GM21526 (cell line): ENCODE results near the gene SLC39A1.
"Not testable (repeated sequence)": the region's sequence is repeated elsewhere in the genome, so short reads cannot be mapped to it uniquely, and the experiment has no call there.

Source experiments
- ATAC-seq: cut with Tn5 transposase; IDR thresholded peaks from one replicate; pipeline ENCODE4 v1.9.1; 2021; ENCODE audit warnings: moderate library complexity; ENCODE audit not compliant: unreplicated experiment, low FRiP score

Gene SLC39A1

GRCh38 chr1:153933430-153933829 is 29.9 kb downstream of the SLC39A1 start:
- ATAC-seq: no peak

- ATAC-seq: no peak
These were observed 30.9 kb downstream of the SLC39A1 start for GRCh38 chr1:153932156-153933131.

- ATAC-seq: no peak
These were observed 33.1 kb downstream of the SLC39A1 start for GRCh38 chr1:153929981-153930948.

GRCh38 chr1:153929426-153929825 is 33.9 kb downstream of the SLC39A1 start:
- no peak for ATAC-seq

GRCh38 chr1:153928791-153929341 is 34.5 kb downstream of the SLC39A1 start:
- no peak for ATAC-seq

- ATAC-seq: no peak
These were observed 35.1 kb downstream of the SLC39A1 start for GRCh38 chr1:153928245-153928644.

GRCh38 chr1:153926405-153926804 is 36.9 kb downstream of the SLC39A1 start:
- no peak for ATAC-seq

- ATAC-seq: peak; percentile 81
These were observed 40.1 kb downstream of the SLC39A1 start, which contains the start of gene GATAD2B for GRCh38 chr1:153922972-153923925. Gene GATAD2B, minus strand, starts transcription at chr1:153922972. Its CDS starts 94,625 bp downstream, at chr1:153828347.

GRCh38 chr1:153922076-153922971 is 41.0 kb downstream of the SLC39A1 start:
- peak; percentile 27 for ATAC-seq

GRCh38 chr1:153921803-153922075 is 41.6 kb downstream of the SLC39A1 start:
- no peak for ATAC-seq

GRCh38 chr1:153921080-153921802 is 42.1 kb downstream of the SLC39A1 start:
- ATAC-seq: no peak

- no peak for ATAC-seq
These were observed 43.2 kb downstream of the SLC39A1 start for GRCh38 chr1:153919876-153920852.

- no peak for ATAC-seq
These were observed 47.0 kb downstream of the SLC39A1 start for GRCh38 chr1:153916297-153916696.

- no peak for ATAC-seq
These were observed 51.0 kb downstream of the SLC39A1 start for GRCh38 chr1:153912349-153912748.

- ATAC-seq: not testable (repeated sequence)
These were observed 52.8 kb downstream of the SLC39A1 start for GRCh38 chr1:153910560-153910959.
